ENCODE data around the gene SH2D1B. TPM values are rescaled to one million over a fixed set of nuclear protein-coding genes. Genes with fewer than 3 reads are reported as not detected.

The SH2D1B gene
- total RNA-seq, 4 donors from 2014 or later = not detected

GRCh38 chr1:162374406-162374805 is 37.5 kb downstream of the SH2D1B start:
- DNase-seq (ENCODE audit: low spot score in 2 of 2) = peak in 1 of 2 donors; percentile 76
- H3K4me3 ChIP-seq (ENCODE audit: low read depth, poor library complexity, severe bottlenecking) = no peak overlapping the region
- TF ChIP-seq POLR2A (IDR thresholded peaks at IDR 0.05) = no peak
- TF ChIP-seq CTCF (IDR thresholded peaks at IDR 0.05) = no peak
- WGBS, 2 donors = 87% methylated on average over 9 of the region's 9 CpGs
- intact Hi-C loops (cut with DNase I; ENCODE audit: low total_unique reads) = no loop called here

DNA sequence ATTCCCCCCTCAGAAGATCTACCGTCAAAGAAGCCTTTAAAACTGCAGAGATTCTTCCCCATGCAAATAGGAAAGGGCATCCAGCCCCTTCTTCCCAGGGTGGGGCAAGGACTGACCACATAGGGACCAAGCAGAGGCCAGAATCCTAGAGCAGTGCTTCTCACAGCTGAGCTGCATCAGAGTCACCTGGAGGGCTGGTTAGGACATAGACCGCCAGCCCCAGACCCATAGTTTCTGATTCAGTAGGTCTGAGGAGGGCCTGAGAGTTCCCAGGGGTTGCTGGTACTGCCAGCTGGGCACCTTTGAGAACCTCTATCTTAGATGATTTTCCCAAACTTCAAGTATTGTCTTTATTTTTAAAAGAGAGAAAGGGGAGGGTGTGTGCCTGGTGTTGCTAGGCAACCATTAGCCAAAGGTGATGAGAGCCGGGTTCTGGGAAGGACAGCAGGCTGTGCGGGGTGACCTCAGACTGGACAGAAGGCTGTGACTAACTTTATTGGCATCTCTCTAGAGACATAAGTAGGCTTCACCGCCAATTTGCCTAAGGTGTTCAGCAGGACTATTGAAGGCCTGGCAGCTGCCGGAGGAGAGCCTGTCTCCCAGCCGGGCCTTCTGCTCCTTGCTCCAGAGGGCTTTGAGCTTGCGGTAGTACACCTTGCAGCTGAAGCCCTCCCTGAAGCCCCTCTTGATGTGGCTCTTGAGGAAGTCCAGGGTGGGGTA is 38.2 kb downstream of the SH2D1B start:
- no peak overlapping the region for H3K4me3 ChIP-seq (ENCODE audit: low read depth, poor library complexity, severe bottlenecking)
- WGBS, 2 donors = 76 to 89% methylated on average over 8 of the region's 8 CpGs
- TF ChIP-seq CTCF (IDR thresholded peaks at IDR 0.05) (no peak), POLR2A (IDR thresholded peaks at IDR 0.05) (no peak)
- DNase-seq (ENCODE audit: low spot score in 2 of 2) = peak in 1 of 2 donors; percentile 66
- intact Hi-C loops (cut with DNase I; ENCODE audit: low total_unique reads) = no loop called here

DNA sequence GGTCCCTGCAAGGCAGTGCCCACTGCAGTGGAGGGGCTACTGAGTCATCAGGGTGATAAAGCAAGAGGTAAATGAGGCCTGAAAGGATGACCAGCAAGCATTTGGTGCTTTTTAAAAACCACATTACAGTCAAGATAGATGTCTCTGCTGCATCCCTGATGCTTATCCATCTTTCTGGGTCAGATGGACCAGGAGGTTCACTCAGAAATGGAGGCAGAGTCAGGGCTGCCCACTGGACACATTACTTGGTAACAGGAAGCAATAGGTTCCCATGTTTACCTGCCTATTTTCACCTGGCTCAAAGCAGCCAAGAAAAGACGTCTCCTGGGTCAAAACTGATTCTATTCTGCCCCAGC is 38.9 kb downstream of the SH2D1B start:
- intact Hi-C loops (cut with DNase I; ENCODE audit: low total_unique reads) = no loop called here
- peak in 1 of 2 donors; percentile 49 for DNase-seq (ENCODE audit: low spot score in 2 of 2)
- no peak for TF ChIP-seq POLR2A (IDR thresholded peaks at IDR 0.05)
- no peak for TF ChIP-seq CTCF (IDR thresholded peaks at IDR 0.05)
- H3K4me3 ChIP-seq (ENCODE audit: low read depth, poor library complexity, severe bottlenecking) = no peak overlapping the region
- WGBS, 2 donors = 50 to 72% methylated on average over 1 of the region's 1 CpG

- WGBS, 2 donors = 41 to 49% methylated on average over 13 of the region's 13 CpGs
Measured at GRCh38 chr1:162372159-162373071, 39.5 kb downstream of the SH2D1B start.

DNA sequence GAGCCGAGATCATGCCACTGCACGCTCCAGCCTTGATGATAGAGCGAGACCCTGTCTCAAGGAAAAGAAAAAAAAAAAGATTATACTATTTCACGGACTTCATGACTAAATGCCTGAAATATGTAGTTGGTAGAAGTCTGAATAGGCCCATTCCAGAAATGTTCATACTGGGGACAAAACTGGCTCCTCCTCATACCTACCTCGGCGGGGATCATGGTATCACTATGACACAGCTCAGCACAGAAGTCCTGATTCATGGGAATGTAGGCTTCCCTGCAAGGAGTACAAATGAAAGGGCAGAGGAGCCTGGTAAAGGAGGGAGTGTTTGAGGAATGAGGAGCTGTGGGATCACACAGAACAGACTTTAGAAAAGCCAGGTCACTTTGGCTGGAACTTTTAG is 40.3 kb downstream of the SH2D1B start:
- intact Hi-C loops (cut with DNase I; ENCODE audit: low total_unique reads) = no loop called here
- WGBS, 2 donors = 65 to 79% methylated on average over 6 of the region's 6 CpGs
- TF ChIP-seq CTCF (IDR thresholded peaks at IDR 0.05) = no peak
- no peak for TF ChIP-seq POLR2A (IDR thresholded peaks at IDR 0.05)
- DNase-seq (ENCODE audit: low spot score in 2 of 2) = peak in 1 of 2 donors; percentile 39
- H3K4me3 ChIP-seq (ENCODE audit: low read depth, poor library complexity, severe bottlenecking) = no peak overlapping the region

More at GRCh38 chr1:162372159-162373071, 39.5 kb downstream of the SH2D1B start:
- intact Hi-C loops (cut with DNase I; ENCODE audit: low total_unique reads) = no loop called here
- H3K4me3 ChIP-seq (ENCODE audit: low read depth, poor library complexity, severe bottlenecking) = no peak overlapping the region
- TF ChIP-seq POLR2A (IDR thresholded peaks at IDR 0.05) = no peak
- no peak for TF ChIP-seq CTCF (IDR thresholded peaks at IDR 0.05)
- DNase-seq (ENCODE audit: low spot score in 2 of 2) = peak; percentile 63 to 86
